Breast epithelium (tissue), 3 donors: ENCODE results near the gene OSBPL1A.

Experiments
- CTCF ChIP-seq, 3 donors: fragments of 450-650 bp; IDR thresholded peaks; one replicate each; pipeline ENCODE4 v1.5.1; 2016 to 2017; ENCODE audit warnings: antibody characterized with exemption in 3 of 3, mild to moderate bottlenecking in 3 of 3, moderate library complexity in 3 of 3
- POLR2AphosphoS5 ChIP-seq, 3 donors: sonication (generic); formaldehyde crosslinking; IDR thresholded peaks; one replicate each; pipeline ENCODE4 v1.6.1; 2017; ENCODE audit warnings: antibody characterized with exemption in 3 of 3

- no peak for TF ChIP-seq CTCF (IDR thresholded peaks at IDR 0.05)
- no peak for TF ChIP-seq POLR2AphosphoS5 (IDR thresholded peaks at IDR 0.05)
Observed at GRCh38 chr18:24300703-24301102, 96.9 kb downstream of the OSBPL1A start.
